Epithelial cell of proximal tubule (primary cell): ENCODE measurements around the gene MARCKS. TPM values are rescaled to one million over a fixed set of nuclear protein-coding genes. Genes with fewer than 3 reads are reported as not detected.
"Not testable (repeated sequence)": the region's sequence is repeated elsewhere in the genome, so short reads cannot be mapped to it uniquely, and the experiment has no call there.

ENCODE experiments used
- DNase-seq: peaks from one replicate; pipeline ENCODE4 v3.0.0-alpha.2; 2011; ENCODE audit warnings: low read depth
- H3K4me3 ChIP-seq: 2 replicates; pipeline ENCODE4 v1.5.1; 2011; ENCODE audit warnings: low read depth, mild to moderate bottlenecking, low read length
- total RNA-seq: library from RNA; depleted of rRNA; stranded (reverse); fragments of >200 nt; gene quantifications from 2 replicates; pipeline ENCODE4 v1.2.3, GENCODE V29; 2015
- TF ChIP-seq, protein P1 (sequence below): conservative IDR thresholded peaks from 2 replicates; pipeline ENCODE4 v1.5.1; 2012; ENCODE audit warnings: low read depth, mild to moderate bottlenecking, low read length

Gene MARCKS
- total RNA-seq, 1 donor from 2014 or later: 177 TPM

DNA sequence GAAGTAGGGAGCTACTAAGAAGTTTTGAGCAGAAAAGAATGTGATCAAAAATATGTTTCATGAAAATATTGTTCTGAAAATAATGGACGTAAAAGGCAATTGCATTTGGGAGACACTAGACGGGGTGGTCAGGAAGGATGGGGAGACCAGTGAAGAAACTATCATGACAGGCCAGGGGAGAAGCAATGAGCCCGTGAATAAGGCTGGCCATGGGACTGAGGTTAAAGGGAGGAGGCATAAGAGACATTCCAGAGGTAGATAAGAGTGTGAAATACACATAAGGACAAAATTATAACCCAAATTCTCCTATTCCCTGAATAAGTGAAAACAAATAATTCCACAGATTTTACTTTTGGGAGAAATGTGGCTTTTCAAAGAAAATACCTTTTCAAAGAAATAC, 51.7 kb downstream of the MARCKS start:
- TF ChIP-seq, protein P1, sequence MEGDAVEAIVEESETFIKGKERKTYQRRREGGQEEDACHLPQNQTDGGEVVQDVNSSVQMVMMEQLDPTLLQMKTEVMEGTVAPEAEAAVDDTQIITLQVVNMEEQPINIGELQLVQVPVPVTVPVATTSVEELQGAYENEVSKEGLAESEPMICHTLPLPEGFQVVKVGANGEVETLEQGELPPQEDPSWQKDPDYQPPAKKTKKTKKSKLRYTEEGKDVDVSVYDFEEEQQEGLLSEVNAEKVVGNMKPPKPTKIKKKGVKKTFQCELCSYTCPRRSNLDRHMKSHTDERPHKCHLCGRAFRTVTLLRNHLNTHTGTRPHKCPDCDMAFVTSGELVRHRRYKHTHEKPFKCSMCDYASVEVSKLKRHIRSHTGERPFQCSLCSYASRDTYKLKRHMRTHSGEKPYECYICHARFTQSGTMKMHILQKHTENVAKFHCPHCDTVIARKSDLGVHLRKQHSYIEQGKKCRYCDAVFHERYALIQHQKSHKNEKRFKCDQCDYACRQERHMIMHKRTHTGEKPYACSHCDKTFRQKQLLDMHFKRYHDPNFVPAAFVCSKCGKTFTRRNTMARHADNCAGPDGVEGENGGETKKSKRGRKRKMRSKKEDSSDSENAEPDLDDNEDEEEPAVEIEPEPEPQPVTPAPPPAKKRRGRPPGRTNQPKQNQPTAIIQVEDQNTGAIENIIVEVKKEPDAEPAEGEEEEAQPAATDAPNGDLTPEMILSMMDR: no peak
- H3K4me3 ChIP-seq: no peak overlapping the region
- no peak for DNase-seq

DNA sequence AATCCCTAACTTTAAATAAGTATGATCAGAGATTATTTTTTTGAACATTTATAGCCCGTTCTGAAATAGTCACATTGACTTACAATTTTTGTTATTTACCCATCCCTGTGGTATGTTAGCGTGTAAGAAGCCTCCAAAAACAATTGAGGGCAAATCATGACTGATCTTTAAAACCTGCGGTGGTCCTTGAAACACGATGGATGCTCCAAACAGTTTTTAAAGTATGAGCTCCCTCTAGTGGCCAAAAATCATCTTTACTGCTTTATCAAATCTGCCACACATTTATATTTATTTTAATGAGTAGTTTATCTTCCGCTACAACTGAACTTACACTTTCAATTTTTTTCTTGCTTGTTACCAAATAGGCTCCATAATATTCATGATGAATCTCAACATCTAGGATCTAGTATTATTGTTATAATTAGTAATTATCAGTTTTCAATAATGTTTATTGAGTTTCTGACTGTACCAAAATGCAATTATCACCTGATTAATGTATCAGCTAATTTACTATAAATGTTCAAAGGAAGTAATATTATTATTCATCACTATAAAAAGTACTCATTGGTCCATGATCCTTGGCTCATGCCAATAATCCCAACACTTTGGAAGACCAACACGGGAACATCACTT, 52.2 kb downstream of the MARCKS start:
- TF ChIP-seq, protein P1: peak; percentile 68
- DNase-seq: no peak
- H3K4me3 ChIP-seq: no peak overlapping the region

DNA sequence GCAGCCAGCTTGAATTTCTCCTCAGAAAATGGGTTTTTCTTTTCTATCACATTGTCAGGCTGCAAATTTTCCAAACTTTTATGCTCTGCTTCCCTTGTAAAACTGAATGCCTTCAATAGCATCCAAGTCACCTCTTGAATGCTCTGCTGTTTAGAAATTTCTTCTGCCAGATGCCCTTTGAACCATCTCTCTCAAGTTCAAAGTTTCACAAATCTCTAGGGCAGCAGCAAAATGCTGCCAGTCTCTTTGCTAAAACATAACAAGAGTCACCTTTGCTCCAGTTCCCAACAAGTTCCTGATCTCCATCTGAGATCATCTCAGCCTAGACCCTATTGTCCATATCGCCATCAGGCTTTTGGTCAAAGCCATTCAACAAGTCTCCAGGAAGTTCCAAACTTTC, 53.1 kb downstream of the MARCKS start:
- not testable (repeated sequence) for DNase-seq, H3K4me3 ChIP-seq

Other genes with a start within 250 kb of the MARCKS start
- 92.0 and 95.5 TPM in 2 replicates for gene HDAC2, start 113.8 kb downstream of the MARCKS start, total RNA-seq